Measurements from ENCODE around the gene ST8SIA5.

Gene ST8SIA5

DNA sequence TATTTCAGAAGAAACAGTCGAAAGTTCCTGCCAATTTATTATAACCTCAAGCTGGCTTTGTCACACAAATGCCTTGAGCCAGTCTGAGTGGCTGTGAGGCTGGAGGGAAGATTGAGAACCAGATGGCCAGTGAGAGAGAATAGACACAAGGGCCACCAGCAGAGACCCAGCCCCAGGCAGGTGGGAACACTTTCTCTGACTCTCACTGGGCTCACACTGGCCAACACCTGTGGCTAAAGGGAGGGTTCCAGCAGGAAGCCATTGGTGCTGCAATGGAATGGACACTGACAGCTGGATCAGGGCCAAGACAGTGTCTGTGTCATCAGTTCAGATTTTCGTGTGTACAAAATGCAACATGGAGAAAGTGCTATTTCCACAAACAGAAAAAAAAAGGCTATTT lies 129.7 kb downstream of the ST8SIA5 start:
- Mint-ChIP-seq H3K4me1 (ENCODE audit: low read depth) (peaks cover 23% of the 10 kb centered on the region), H3K27ac (no peak overlapping the region), H3K36me3 (ENCODE audit: low read depth) (peaks cover 6% of the 10 kb centered on the region)

DNA sequence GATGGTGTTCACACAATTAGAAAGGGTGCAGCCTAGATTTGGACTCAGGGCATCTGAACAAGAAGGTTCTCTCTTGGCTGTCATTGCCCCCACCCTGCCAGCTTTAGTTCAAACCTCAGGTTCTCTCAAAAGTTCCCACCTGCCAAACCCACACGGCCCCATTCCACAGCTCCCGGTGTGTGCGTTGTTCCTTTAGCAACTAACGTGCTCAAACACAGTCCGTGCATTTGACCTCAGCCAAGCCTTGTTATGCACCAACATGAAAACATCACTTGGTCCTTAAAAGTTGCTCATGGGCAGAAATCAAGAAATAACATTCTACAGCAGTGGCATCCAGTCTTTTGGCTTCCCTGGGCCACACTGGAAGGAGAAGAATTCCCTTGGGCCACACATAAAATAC lies 131.8 kb downstream of the ST8SIA5 start:
- peaks cover 7% of the 10 kb centered on the region for H3K27me3 Mint-ChIP-seq (ENCODE audit: low read depth)
- peaks cover 28% of the 10 kb centered on the region for H3K4me1 Mint-ChIP-seq (ENCODE audit: low read depth)
- no peak overlapping the region for H3K27ac Mint-ChIP-seq
- no peak overlapping the region for H3K4me3 Mint-ChIP-seq
- no peaks in the 10 kb centered on the region for H3K9me3 Mint-ChIP-seq
- H3K36me3 Mint-ChIP-seq (ENCODE audit: low read depth), result peaks cover 6% of the 10 kb centered on the region

More for the DNA sequence above, 129.7 kb downstream of the ST8SIA5 start:
- Mint-ChIP-seq H3K27me3 (ENCODE audit: low read depth) (peaks cover 14% of the 10 kb centered on the region), H3K4me3 (no peak overlapping the region), H3K9me3 (peaks cover 7% of the 10 kb centered on the region)

DNA sequence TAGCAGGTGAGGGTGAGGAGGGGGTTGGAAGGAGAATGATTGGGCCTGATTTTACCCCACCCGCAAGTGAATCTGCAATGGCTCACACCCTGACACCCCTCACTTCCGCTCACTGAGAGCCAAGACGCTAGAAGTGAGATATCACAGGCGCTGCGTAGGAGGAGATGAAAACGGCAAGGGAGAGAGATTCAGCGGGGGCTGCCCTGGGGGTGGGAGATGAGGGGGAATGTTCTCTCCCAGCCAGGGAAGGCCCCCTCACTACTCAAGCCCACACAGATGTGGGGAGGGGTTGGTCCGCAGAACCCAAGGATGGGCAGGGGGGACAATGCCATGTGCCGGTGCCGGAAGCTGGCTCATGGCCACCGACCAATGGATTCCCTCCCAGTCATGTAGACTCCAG lies 132.7 kb downstream of the ST8SIA5 start:
- Mint-ChIP-seq H3K9me3 (no peaks in the 10 kb centered on the region), H3K36me3 (ENCODE audit: low read depth) (peaks cover 6% of the 10 kb centered on the region), H3K27ac (no peak overlapping the region), H3K27me3 (ENCODE audit: low read depth) (peaks cover 7% of the 10 kb centered on the region), H3K4me1 (ENCODE audit: low read depth) (peaks cover 23% of the 10 kb centered on the region), H3K4me3 (no peak overlapping the region)

DNA sequence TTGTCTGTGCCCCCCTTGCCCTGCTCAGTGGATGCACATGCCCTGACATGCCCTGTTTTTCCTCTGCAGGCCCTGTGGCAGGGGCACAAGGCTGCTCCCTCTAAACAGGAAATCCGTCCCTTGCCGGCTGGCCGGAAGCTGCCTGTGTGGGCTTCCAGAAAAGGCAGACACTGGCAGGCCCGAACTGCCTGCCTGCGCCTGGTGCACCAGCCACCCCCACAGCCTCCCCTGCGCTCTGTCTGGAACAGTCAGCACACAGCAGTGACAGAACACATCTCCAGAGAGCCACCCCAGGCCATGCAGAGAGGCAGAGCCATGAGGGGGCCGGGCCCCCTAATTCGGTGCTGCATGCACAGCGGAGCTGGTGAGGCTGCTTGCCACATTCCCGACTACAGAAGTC lies 133.3 kb downstream of the ST8SIA5 start:
- Mint-ChIP-seq H3K4me1 (ENCODE audit: low read depth) (peaks cover 23% of the 10 kb centered on the region), H3K27ac (peak overlapping the region; percentile 76), H3K27me3 (ENCODE audit: low read depth) (peaks cover 7% of the 10 kb centered on the region), H3K36me3 (ENCODE audit: low read depth) (peaks cover 6% of the 10 kb centered on the region), H3K9me3 (no peaks in the 10 kb centered on the region), H3K4me3 (peak overlapping the region; percentile 25)

DNA sequence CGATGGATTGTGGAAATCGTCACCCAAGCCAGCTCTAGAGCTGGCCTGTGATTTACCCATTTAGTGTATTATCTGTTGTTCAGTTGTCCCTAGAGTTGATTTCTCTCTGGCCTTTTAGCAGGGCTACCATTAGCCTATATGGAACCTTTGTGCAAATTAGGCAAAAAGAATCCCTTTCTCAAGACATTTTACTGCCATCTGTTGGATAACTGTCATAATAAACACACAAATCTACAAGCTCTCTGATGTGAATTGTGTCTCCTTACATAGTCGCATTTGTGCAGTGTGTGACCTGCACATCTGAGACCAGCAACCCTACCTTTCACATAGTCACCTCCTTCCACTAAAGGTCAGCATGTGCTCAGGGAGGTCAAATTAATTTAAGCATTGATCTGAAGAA lies 133.9 kb downstream of the ST8SIA5 start:
- no peaks in the 10 kb centered on the region for H3K9me3 Mint-ChIP-seq
- H3K27ac Mint-ChIP-seq, result peak overlapping the region; percentile 76
- H3K36me3 Mint-ChIP-seq (ENCODE audit: low read depth), result peaks cover 6% of the 10 kb centered on the region
- peaks cover 23% of the 10 kb centered on the region for H3K4me1 Mint-ChIP-seq (ENCODE audit: low read depth)
- no peak overlapping the region for H3K4me3 Mint-ChIP-seq
- peaks cover 7% of the 10 kb centered on the region for H3K27me3 Mint-ChIP-seq (ENCODE audit: low read depth)

DNA sequence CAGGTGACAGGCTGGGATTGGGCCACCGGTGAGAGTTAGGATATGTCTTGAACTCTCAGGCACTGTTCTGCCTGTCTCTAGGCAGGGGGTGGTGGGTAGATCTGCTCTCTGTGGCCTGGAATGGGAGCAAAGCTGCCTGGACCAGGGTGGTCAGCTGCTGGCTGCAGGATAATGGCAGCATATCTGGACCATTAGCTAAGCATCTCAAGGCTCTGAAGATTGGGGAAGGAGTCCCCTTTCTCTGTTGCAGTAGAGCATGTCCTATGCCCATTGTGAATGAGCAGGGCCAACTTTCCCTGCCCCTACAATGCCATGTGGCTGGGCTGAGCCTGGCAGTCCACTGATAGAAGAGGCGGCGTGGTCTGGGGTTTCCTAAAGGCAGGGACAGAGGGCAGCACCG lies 134.4 kb downstream of the ST8SIA5 start:
- H3K4me3 Mint-ChIP-seq, result no peak overlapping the region
- H3K9me3 Mint-ChIP-seq, result no peaks in the 10 kb centered on the region
- no peak overlapping the region for H3K27ac Mint-ChIP-seq
- peaks cover 7% of the 10 kb centered on the region for H3K27me3 Mint-ChIP-seq (ENCODE audit: low read depth)
- H3K36me3 Mint-ChIP-seq (ENCODE audit: low read depth), result peaks cover 6% of the 10 kb centered on the region
- H3K4me1 Mint-ChIP-seq (ENCODE audit: low read depth), result peaks cover 23% of the 10 kb centered on the region

DNA sequence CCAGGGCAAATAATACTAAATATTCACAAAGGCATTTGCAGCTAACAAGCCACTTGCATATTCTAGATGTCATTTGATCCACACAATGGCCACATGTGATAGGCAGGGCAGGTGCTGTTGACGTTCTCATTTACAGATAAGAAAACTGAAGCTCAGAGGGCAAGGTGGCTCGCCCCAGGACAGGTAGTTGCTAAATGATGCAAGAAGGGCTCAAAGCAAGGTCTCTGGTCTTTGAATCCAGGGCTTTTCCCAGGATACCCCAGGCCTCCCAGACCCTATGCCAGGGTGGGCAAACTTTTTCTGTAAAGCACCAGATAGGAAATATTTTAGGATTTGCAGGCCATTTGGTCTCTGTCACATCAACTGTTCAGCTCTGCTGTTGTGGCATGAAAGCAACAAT lies 135.0 kb downstream of the ST8SIA5 start:
- peaks cover 23% of the 10 kb centered on the region for H3K4me1 Mint-ChIP-seq (ENCODE audit: low read depth)

DNA sequence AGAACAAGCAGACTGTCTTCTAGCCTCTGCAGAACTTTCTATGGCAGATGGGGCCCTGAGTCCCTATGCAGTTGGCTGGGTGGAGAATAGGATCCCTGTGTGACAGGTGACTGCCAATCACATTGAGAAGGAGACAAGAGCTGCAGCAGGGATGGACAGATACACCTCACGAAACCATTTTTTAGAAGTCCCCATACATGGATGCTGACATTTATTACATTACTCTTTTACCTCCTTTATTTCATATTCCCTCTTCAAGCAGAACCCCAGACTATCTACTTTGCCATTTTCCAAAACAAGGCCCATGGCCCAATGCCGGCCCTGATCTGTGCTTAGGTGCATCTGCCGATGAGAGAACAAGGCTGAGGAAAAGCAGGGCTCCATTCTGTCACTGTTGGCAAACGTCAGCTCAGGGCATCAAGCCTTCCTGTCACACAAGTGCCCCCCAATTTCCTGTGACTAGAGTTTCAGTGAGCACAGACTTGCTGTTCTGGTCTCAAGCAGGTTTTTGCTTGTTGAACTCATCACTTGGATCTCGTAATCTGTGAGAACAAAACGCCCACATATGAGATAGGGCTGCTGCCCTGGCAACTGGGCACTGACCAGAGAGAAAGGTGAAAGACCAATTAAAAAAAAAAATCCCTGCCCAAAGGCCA lies 135.6 kb downstream of the ST8SIA5 start:
- peaks cover 6% of the 10 kb centered on the region for H3K36me3 Mint-ChIP-seq (ENCODE audit: low read depth)
- no peaks in the 10 kb centered on the region for H3K9me3 Mint-ChIP-seq
- peaks cover 4% of the 10 kb centered on the region for H3K27me3 Mint-ChIP-seq (ENCODE audit: low read depth)
- H3K27ac Mint-ChIP-seq, result no peak overlapping the region
- no peak overlapping the region for H3K4me3 Mint-ChIP-seq
- H3K4me1 Mint-ChIP-seq (ENCODE audit: low read depth), result peaks cover 23% of the 10 kb centered on the region

More for the DNA sequence above, 135.0 kb downstream of the ST8SIA5 start:
- H3K4me3 Mint-ChIP-seq, result no peak overlapping the region
- H3K9me3 Mint-ChIP-seq, result no peaks in the 10 kb centered on the region
- H3K27ac Mint-ChIP-seq, result no peak overlapping the region
- H3K27me3 Mint-ChIP-seq (ENCODE audit: low read depth), result peaks cover 3% of the 10 kb centered on the region
- peaks cover 6% of the 10 kb centered on the region for H3K36me3 Mint-ChIP-seq (ENCODE audit: low read depth)

DNA sequence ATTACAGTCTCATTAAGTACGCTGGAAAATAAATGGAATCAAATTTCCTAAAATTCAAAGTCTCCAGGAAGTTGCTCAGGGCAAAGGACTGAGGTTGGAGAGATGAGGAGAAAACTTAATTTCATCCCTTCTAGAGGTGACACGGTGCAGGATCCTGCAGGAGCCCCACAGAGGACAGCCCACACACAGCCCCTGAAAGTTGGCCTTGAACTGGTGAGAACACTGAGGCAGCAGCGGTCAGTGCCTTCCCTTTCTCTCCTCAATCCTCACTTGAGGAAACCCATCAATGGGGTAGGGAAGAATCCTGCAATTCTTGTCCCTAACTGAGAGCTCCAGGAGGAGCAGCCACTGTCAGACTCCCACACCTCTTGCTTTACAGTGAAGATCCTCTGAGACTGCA lies 137.3 kb downstream of the ST8SIA5 start:
- Mint-ChIP-seq H3K4me1 (ENCODE audit: low read depth) (peaks cover 20% of the 10 kb centered on the region), H3K27ac (no peak overlapping the region), H3K4me3 (no peak overlapping the region), H3K27me3 (ENCODE audit: low read depth) (peaks cover 14% of the 10 kb centered on the region), H3K36me3 (ENCODE audit: low read depth) (peaks cover 4% of the 10 kb centered on the region), H3K9me3 (no peaks in the 10 kb centered on the region)

Measured in T-helper 1 cell treated with Interleukin-12 subunit alpha and Interleukin-12 subunit beta and Interleukin-4 antibody, amounts not matched to agents 30 μg/mL and 1 μg/mL, for 36 hours (primary cell).